Central memory CD8-positive, alpha-beta T cell (primary cell): ENCODE measurements around the gene HOXA6.

ENCODE experiments used
- ATAC-seq: fragments of 150-1000 bp; cut with Tn5 transposase; replicated peaks from 2 replicates; pipeline ENCODE4 v1.10.0; 2022; ENCODE audit warnings: mild to moderate bottlenecking, moderate FRiP score, moderate number of reproducible peaks; ENCODE audit not compliant: poor library complexity, severe bottlenecking; ENCODE audit errors: extremely low read depth
- DNase-seq, 2 donors: peaks; one replicate each; pipeline ENCODE4 v3.0.0; 2021; ENCODE audit warnings: low spot score in 2 of 2
- H3K27ac Mint-ChIP-seq: one replicate; pipeline ENCODE4 v1.8.0; 2022; ENCODE audit warnings: low read depth, mild to moderate bottlenecking, moderate library complexity, mixed read lengths
- H3K27me3 Mint-ChIP-seq: one replicate; pipeline ENCODE4 v1.8.0; 2022; ENCODE audit warnings: mixed read lengths
- H3K36me3 Mint-ChIP-seq: one replicate; pipeline ENCODE4 v1.8.0; 2022; ENCODE audit warnings: mild to moderate bottlenecking, moderate library complexity, mixed read lengths; ENCODE audit not compliant: insufficient read depth
- H3K4me1 Mint-ChIP-seq: one replicate; pipeline ENCODE4 v1.8.0; 2022; ENCODE audit warnings: mixed read lengths
- H3K4me3 Mint-ChIP-seq: one replicate; pipeline ENCODE4 v1.8.0; 2022; ENCODE audit warnings: mild to moderate bottlenecking, moderate library complexity, mixed read lengths
- H3K9me3 Mint-ChIP-seq: one replicate; pipeline ENCODE4 v1.8.0; 2022; ENCODE audit warnings: mixed read lengths

Gene HOXA6

DNA sequence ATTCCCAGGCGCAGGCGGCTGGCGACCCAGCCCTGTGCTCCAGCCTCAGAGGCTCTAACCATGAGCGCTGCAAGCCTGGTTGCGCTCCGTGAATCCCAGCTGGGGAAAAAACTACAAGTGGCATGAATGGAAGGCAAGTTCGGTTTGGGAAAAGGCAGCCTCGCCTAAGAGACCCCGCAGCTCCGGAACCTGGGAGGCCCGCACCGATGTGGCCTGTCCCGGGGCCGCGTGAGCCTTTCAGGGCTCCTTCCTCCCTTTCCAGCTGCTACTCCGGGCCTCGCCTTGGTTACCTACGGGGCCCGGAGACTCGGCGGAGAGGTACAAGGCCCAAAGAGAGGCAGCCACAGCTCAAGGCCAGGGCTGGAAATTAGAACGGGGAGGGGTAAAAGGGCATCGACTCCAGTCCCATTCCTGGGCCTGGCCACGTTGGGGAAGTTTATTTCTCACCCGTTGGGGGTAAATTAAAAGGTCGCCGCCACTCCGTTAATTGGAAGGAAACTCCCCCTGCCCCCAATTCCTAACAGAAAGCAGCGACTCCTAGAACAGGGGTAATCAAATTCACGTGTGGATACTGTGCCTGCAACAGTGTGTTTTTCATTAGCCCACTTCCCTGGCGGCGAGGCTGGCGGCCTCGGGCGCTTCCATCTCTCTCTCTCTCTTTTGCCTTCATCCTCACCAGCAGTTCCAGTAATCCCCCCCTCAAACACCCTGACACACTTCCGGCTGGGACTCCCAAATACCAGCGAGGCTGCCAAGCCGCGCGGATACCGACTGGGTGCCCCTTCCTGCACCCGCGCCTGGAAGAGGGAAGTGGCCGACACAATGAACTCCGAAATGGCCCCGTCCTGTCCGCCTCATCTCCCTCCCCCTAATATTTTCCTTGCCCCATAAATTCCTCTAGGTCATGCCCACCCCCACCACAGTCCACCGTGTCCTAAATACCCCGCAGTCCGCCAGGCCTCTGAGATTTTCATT, 19.2 kb upstream of the HOXA6 start:
- peaks cover 38% of the 10 kb centered on the region for H3K36me3 Mint-ChIP-seq
- H3K4me3 Mint-ChIP-seq, result peak overlapping the region; percentile 67
- no peak for DNase-seq
- no peaks in the 10 kb centered on the region for H3K9me3 Mint-ChIP-seq
- H3K4me1 Mint-ChIP-seq, result peaks cover 28% of the 10 kb centered on the region
- H3K27ac Mint-ChIP-seq, result peak overlapping the region; percentile 88
- peaks cover 93% of the 10 kb centered on the region for H3K27me3 Mint-ChIP-seq
- ATAC-seq, result no peak

DNA sequence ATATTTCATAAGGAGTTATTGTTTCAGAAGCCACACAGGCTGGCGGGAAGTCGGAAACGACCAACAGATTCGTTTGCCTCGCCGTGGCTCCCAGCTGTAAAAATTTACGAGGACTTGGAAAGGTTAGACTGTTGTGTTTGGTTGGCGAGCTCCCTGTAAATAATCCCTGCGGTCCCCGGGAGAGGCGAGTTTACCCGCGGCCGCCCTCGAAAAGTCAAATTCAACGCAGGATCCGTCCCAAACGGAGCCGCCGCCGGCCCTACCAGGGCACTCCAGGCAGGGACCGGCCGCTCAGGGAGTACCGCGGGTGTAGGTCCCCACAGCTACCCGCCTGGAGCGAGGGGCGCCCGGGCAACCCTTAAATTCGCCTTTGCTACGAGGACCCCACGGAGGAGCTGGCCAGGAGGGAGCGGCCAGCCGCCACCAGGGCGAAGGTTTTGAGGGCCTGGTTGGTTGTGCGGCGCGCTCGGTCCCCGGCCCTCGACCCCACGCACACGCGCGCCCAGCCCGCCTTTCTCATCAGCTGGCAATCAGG, 18.5 kb upstream of the HOXA6 start:
- ATAC-seq (no peak), DNase-seq (no peak)
- Mint-ChIP-seq H3K27ac (peak overlapping the region; percentile 88), H3K27me3 (peaks cover 88% of the 10 kb centered on the region), H3K4me3 (peak overlapping the region; percentile 67), H3K4me1 (peaks cover 24% of the 10 kb centered on the region), H3K9me3 (no peaks in the 10 kb centered on the region), H3K36me3 (peaks cover 37% of the 10 kb centered on the region)

DNA sequence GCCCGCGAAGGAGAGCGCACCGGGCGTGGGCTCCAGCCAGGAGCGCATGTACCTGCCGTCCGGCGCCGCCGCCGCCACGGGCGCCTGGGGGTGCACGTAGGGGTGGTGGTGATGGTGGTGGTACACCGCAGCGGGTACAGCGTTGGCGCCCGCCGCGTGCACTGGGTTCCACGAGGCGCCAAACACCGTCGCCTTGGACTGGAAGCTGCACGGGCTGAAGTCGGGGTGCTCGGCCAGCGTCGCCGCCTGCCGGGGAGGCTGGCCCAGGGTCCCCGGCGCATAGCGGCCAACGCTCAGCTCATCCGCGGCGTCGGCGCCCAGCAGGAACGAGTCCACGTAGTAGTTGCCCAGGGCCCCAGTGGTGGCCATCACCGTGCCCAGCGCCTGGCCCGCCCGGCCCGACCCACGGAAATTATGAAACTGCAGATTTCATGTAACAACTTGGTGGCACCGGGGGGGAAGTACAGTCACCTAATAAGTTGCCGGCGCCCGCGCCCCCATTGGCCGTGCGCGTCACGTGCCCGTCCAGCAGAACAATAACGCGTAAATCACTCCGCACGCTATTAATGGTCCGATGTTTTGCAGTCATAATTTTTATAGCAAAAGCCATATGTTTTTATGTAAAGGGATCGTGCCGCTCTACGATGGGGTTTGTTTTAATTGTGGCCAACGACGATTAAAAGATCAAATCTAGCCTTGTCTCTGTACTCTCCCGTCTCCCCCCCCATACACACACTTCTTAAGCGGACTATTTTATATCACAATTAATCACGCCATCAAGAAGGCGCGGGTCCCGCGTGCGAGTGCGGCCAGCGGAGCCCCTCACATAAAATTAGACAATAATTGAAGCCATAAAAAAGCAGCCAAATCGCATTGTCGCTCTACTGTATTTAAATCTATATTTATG, 17.8 kb upstream of the HOXA6 start, which contains the start of gene HOXA9:
TSS of gene HOXA9 (minus strand) at position 449 of the 907 bp plus-strand sequence. CDS start at position 369, 80 bp downstream.
- peaks cover 80% of the 10 kb centered on the region for H3K27me3 Mint-ChIP-seq
- peaks cover 33% of the 10 kb centered on the region for H3K36me3 Mint-ChIP-seq
- H3K4me3 Mint-ChIP-seq, result peak within 1 kb of the TSS; percentile 67

DNA sequence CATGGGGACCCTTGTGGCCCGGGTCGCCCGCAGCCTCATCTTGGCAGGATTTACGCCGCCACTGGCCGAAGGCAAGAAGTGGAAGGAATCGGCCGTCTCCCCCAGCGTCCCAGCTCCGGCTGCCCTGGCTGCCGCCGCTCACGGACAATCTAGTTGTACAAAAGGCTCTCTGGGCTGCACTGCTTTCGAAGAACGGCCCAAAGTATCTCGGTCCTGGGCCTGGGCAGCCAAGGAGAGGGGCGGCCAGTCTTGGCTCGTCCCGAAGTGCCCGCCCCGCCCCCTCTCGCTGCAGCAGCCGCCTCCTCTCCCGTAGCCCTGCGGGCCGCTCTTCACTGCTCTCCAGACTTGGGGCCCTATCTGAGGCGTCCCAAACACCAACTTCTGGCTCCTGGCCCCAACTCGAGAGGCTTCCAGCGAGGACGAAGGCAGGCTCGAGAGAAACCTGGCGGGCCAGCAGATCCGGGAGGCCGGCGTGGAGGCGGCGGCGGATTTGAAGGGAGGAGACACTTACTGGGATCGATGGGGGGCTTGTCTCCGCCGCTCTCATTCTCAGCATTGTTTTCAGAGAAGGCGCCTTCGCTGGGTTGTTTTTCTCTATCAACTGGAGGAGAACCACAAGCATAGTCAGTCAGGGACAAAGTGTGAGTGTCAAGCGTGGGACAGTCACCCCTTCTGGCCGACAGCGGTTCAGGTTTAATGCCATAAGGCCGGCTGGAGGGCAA, 17.0 kb upstream of the HOXA6 start:
- DNase-seq (no peak), ATAC-seq (no peak)
- no peaks in the 10 kb centered on the region for H3K9me3 Mint-ChIP-seq
- peaks cover 32% of the 10 kb centered on the region for H3K4me1 Mint-ChIP-seq
- peak overlapping the region; percentile 19 for H3K27ac Mint-ChIP-seq
- H3K36me3 Mint-ChIP-seq, result peaks cover 34% of the 10 kb centered on the region
- peak overlapping the region; percentile 21 for H3K4me3 Mint-ChIP-seq
- peaks cover 80% of the 10 kb centered on the region for H3K27me3 Mint-ChIP-seq

More for the DNA sequence above, 17.8 kb upstream of the HOXA6 start, which contains the start of gene HOXA9:
- DNase-seq, result no peak
- Mint-ChIP-seq H3K27ac (peak within 1 kb of the TSS; percentile 88), H3K4me1 (peaks cover 26% of the 10 kb centered on the region), H3K9me3 (no peaks in the 10 kb centered on the region)
- ATAC-seq, result no peak

DNA sequence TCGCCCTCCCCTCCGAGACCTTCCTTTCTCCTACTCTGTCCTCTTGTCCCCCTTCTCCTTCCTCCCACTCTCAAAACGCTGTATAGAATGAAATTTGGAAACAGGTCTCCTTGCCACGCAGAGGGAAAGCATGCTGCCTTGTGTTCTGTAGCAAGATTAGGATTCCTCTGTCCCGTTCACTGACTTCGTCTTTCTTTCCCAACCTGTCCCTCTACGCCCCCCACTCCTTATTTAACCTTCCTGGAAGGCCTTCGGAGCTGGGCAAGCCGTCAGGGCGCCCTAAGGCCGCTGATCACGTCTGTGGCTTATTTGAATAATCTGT, 16.4 kb upstream of the HOXA6 start:
- no peak for DNase-seq
- Mint-ChIP-seq H3K4me1 (peaks cover 33% of the 10 kb centered on the region), H3K36me3 (peaks cover 32% of the 10 kb centered on the region), H3K27me3 (peaks cover 80% of the 10 kb centered on the region), H3K4me3 (peak overlapping the region; percentile 21), H3K9me3 (no peaks in the 10 kb centered on the region), H3K27ac (peak overlapping the region; percentile 19)
- ATAC-seq, result no peak

DNA sequence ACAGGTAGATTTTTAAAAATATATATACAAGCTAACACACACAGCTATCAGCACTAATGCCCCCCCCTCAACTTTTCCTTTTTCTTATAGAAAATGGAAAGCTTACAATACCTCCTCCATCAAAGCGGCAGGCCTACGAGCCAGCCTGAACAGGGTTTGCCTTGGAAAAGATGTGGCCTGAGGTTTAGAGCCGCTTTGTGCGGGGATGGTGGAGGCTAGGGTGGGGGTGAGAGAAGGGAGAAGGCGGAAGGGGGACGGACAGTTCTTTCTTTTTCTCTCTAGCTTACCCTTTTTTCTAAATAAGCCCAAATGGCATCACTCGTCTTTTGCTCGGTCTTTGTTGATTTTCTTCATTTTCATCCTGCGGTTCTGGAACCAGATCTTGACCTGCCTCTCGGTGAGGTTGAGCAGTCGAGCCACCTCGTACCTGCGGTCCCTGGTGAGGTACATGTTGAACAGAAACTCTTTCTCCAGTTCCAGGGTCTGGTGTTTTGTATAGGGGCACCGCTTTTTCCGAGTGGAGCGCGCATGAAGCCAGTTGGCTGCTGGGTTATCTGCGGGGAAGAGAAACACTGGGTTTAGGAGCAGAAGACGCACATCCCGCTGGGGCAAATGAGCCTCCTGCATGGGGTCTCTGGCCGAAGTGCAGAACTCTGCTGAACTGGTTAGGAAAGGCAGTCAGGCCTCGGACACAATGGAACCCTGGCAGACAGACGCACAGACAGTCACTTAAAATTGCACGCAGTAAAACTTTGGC, 15.9 kb upstream of the HOXA6 start:
- H3K36me3 Mint-ChIP-seq, result peaks cover 26% of the 10 kb centered on the region
- H3K4me3 Mint-ChIP-seq, result peak overlapping the region; percentile 21
- DNase-seq (no peak), ATAC-seq (no peak)
- peaks cover 33% of the 10 kb centered on the region for H3K4me1 Mint-ChIP-seq
- no peaks in the 10 kb centered on the region for H3K9me3 Mint-ChIP-seq
- H3K27ac Mint-ChIP-seq, result peak overlapping the region; percentile 19
- H3K27me3 Mint-ChIP-seq, result peaks cover 80% of the 10 kb centered on the region

DNA sequence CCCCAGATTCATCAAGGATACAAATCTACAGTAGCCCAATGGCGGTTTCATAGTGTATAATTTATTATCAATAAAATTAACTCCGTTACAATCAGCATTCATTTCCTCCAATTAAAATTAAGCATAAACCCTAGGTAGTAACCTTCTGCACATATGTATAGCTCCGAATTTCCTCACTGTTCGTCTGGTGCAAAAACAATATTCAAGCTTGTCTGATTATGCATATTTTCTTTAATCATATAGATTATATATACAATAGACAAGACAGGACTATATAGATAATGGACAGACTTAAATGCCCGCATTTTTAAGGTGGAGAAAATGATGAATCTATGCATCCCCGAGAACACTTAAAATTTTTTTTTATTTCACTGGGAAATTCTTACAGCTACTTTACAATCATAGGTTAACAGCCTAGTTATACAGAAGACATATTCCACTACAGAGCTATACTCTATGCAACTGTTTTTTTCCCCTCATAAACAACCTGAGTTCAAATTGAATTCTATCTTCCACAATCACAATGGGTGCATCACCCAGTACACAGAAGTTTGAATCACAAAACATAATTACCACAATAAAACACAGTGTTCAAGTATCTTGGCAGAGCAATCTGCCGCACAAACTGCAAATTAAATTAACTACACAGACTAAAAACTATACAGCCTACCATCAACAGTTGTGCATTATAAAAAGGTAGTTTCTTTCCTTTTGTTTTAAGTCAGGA, 15.2 kb upstream of the HOXA6 start:
- ATAC-seq, result no peak
- no peaks in the 10 kb centered on the region for H3K9me3 Mint-ChIP-seq
- DNase-seq, result no peak
- H3K4me1 Mint-ChIP-seq, result peaks cover 40% of the 10 kb centered on the region
- H3K27ac Mint-ChIP-seq, result no peak overlapping the region
- H3K36me3 Mint-ChIP-seq, result peaks cover 30% of the 10 kb centered on the region
- peaks cover 80% of the 10 kb centered on the region for H3K27me3 Mint-ChIP-seq
- H3K4me3 Mint-ChIP-seq, result no peak overlapping the region

DNA sequence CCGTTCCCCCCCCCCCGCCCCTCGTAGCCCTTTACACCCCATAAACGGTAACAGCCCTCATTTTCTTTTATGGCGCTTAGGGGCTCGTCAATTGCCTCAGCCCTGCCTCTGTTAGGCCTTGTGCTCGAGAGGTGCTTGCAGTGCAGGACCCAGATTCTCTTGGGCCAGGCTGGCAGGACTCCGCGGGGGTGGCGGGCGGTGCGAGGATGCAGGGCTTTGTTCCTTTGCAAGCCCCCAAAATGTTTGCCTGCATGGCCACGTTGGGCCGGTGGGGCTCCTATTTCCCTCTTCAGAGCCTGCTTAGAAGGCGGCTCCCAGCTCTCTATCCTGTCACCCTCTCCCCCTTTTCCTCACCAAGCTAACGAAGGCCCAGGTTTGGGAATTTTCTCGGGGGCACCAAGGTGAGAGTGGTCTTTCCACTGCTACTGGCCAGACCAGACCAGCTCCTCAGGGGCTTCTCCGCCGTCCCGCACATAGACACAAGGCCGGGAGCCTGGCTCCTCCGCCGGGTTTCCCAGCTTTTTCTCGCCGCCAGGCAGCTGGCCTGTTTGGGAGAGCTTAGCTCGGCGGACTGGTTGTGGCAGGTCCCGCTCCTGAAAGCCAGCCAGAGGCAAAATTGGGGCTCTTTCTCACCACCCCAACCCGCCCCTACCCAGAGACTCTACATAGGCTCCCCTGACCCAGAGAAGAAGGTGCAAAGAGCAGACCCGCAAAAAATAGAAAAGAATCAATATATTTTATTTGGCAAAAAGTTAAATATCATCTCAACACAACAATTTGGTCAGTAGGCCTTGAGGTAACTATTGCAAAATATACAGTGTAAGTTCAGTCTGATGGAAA, 14.4 kb upstream of the HOXA6 start:
- no peak overlapping the region for H3K27ac Mint-ChIP-seq

DNA sequence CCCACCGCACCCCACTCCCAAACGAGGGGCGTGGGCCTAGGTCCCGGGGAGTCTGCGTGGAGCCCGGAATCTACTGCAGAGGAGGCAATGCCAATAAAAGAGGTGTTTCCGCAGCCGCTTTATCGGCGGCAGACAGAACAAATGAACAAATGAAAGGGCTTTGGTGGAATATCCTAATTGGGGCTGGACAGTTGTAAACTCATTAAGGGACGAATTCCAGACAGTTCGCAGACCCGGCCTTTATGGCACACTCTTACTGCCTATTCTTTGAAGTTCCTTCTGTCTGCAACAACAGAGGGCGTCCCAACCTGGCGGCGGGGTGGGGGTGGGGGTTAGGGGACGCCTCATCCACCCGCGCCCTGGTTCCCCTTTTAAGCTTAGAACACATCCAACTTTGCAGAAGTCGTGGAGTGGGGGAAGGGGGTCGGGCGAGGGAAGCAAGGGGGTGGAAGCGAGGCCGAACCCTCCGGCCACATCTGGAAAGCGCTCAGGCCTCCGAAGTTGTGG, 13.7 kb upstream of the HOXA6 start:
- no peaks in the 10 kb centered on the region for H3K9me3 Mint-ChIP-seq
- peaks cover 80% of the 10 kb centered on the region for H3K27me3 Mint-ChIP-seq
- DNase-seq (no peak), ATAC-seq (no peak)
- peak overlapping the region; percentile 59 for H3K4me3 Mint-ChIP-seq
- H3K36me3 Mint-ChIP-seq, result peaks cover 32% of the 10 kb centered on the region
- H3K27ac Mint-ChIP-seq, result no peak overlapping the region
- H3K4me1 Mint-ChIP-seq, result peaks cover 34% of the 10 kb centered on the region

More for the DNA sequence above, 14.4 kb upstream of the HOXA6 start:
- DNase-seq (no peak), ATAC-seq (no peak)
- peaks cover 35% of the 10 kb centered on the region for H3K36me3 Mint-ChIP-seq
- peak overlapping the region; percentile 27 for H3K4me3 Mint-ChIP-seq
- no peaks in the 10 kb centered on the region for H3K9me3 Mint-ChIP-seq
- H3K4me1 Mint-ChIP-seq, result peaks cover 35% of the 10 kb centered on the region
- H3K27me3 Mint-ChIP-seq, result peaks cover 80% of the 10 kb centered on the region

DNA sequence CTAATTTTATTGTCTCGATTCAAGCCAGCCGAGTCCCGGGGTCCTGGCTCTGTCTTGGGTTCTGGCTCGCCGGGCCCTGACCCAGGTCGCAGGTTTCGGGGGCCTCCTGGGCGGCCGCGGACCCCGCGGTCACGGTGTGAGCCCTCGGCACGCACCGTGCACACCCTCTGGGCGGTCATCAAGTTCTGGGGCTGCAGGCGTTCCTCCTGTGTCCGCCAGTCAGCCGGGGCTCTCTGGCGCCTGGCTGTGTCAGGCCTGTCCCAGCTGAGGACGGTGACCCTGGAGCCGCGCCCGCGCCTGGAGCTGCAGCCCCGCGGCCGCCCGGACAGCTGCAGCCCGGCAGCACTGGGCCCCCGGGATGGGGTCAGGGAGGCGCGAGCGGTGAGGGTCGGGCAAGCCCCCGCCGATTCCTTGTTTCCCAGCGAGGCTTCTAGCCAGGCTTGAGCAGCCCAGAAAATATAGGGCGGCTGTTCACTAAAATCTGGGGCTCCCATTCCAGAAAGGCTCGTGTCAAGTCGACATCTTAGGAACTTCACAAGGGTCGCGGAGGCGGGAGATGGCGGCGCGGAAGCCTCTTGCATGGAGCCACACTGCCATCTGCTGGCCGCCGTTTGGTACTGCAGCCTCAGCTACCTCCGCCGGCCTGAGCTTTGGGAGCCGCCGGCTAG, 13.1 kb upstream of the HOXA6 start:
- peak; percentile 65 for ATAC-seq
- Mint-ChIP-seq H3K27me3 (peaks cover 80% of the 10 kb centered on the region), H3K27ac (no peak overlapping the region), H3K4me1 (peaks cover 31% of the 10 kb centered on the region), H3K9me3 (no peaks in the 10 kb centered on the region), H3K36me3 (peaks cover 33% of the 10 kb centered on the region), H3K4me3 (peak overlapping the region; percentile 59)
- peak; percentile 74 to 85 for DNase-seq
